Neutrophil (primary cell): ENCODE data around the gene PTPRE.
A peak's percentile ranks its signal among the peaks of the same experiment; 100 is the strongest.

Source experiments
- H3K27ac ChIP-seq: fragments of 200-600 bp; sonication (generic); 2 replicates; pipeline ENCODE4 v1.5.1; 2016; ENCODE audit warnings: mild to moderate bottlenecking, moderate library complexity
- H3K27me3 ChIP-seq: fragments of 200-600 bp; sonication (generic); 2 replicates; pipeline ENCODE4 v1.6.0; 2016; ENCODE audit warnings: mild to moderate bottlenecking
- H3K36me3 ChIP-seq: fragments of 200-600 bp; sonication (generic); 2 replicates; pipeline ENCODE4 v1.5.1; 2017
- H3K4me1 ChIP-seq, 2 experiments: fragments of 200-600 bp in 1 of 2; sonication (generic) in 1 of 2; 1 replicate in 1 of 2; 2 replicates in 1 of 2; pipeline versions ENCODE4 v1.5.1 to v1.6.1; 2013 to 2016; ENCODE audit warnings: low read depth in 1 of 2, low read length in 1 of 2, mild to moderate bottlenecking in 1 of 2, moderate library complexity in 1 of 2; ENCODE audit not compliant: control insufficient read depth in 1 of 2, insufficient read depth in 1 of 2
- H3K4me3 ChIP-seq, 2 experiments: fragments of 200-600 bp in 1 of 2; sonication (generic) in 1 of 2; 1 replicate in 1 of 2; 2 replicates in 1 of 2; pipeline ENCODE4 v1.5.1; 2013 to 2016; ENCODE audit warnings: low read depth in 1 of 2, low read length in 1 of 2, mild to moderate bottlenecking in 1 of 2, moderate library complexity in 1 of 2
- H3K9me3 ChIP-seq: fragments of 200-600 bp; sonication (generic); 2 replicates; pipeline ENCODE4 v1.5.1; 2016
- TF ChIP-seq, protein P1 (sequence below): fragments of 200-600 bp; sonication (generic); IDR thresholded peaks from 2 replicates; pipeline ENCODE4 v1.5.1; 2016; ENCODE audit warnings: antibody characterized with exemption

PTPRE gene

DNA sequence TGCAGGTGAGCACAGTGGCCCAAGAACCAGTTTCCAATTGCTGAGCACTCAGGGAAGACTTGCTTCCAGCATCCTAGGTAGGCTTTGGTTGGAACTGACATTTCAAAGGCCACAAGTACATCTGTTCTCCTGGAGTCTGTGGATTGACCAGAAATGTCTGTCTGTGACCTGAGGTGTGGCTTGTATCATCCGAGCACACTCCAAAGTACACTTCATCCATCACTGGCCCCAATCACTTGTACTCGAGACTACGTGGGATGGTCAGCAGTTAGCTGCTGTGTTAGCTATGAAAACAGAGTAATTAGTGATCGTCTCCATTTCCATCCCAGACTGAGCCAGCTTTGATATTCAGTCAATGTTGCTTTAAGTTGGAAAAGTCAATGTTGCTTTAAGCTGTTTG is 174.3 kb downstream of the PTPRE start:
- peaks cover 100% of the 10 kb centered on the region for H3K36me3 ChIP-seq

DNA sequence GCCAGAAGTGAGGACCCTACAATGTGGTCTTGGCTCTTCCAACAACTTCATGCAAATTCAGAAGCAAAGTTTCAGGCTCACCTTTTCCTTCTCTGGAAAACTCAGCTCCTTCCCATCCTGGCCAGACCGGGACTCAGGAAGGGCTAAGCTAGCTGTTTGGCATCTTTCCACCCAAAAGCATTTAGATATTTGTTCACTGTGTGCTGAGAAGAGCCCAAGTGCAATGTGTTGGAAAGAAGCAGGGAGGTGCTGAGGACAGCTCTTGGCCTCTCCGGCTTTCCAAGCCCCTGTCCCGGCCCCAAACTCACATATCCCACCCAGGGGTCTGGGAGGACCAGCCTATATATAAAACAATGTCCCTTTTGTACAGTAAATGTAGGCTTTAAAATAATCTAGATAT is 174.8 kb downstream of the PTPRE start:
- Histone ChIP-seq H3K36me3 (peaks cover 100% of the 10 kb centered on the region), H3K4me1 (no peaks in the 10 kb centered on the region), H3K4me3 (no peak overlapping the region), H3K27ac (peak overlapping the region; percentile 54), H3K27me3 (no peaks in the 10 kb centered on the region), H3K9me3 (peaks cover 16% of the 10 kb centered on the region)
- TF ChIP-seq, protein P1, sequence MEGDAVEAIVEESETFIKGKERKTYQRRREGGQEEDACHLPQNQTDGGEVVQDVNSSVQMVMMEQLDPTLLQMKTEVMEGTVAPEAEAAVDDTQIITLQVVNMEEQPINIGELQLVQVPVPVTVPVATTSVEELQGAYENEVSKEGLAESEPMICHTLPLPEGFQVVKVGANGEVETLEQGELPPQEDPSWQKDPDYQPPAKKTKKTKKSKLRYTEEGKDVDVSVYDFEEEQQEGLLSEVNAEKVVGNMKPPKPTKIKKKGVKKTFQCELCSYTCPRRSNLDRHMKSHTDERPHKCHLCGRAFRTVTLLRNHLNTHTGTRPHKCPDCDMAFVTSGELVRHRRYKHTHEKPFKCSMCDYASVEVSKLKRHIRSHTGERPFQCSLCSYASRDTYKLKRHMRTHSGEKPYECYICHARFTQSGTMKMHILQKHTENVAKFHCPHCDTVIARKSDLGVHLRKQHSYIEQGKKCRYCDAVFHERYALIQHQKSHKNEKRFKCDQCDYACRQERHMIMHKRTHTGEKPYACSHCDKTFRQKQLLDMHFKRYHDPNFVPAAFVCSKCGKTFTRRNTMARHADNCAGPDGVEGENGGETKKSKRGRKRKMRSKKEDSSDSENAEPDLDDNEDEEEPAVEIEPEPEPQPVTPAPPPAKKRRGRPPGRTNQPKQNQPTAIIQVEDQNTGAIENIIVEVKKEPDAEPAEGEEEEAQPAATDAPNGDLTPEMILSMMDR: no peak

More for the DNA sequence above, 174.3 kb downstream of the PTPRE start:
- H3K27me3 ChIP-seq: no peaks in the 10 kb centered on the region
- H3K9me3 ChIP-seq: peaks cover 17% of the 10 kb centered on the region
- peak overlapping the region; percentile 54 for H3K27ac ChIP-seq
- H3K4me3 ChIP-seq: no peak overlapping the region
- no peaks in the 10 kb centered on the region for H3K4me1 ChIP-seq
- TF ChIP-seq, protein P1: no peak

DNA sequence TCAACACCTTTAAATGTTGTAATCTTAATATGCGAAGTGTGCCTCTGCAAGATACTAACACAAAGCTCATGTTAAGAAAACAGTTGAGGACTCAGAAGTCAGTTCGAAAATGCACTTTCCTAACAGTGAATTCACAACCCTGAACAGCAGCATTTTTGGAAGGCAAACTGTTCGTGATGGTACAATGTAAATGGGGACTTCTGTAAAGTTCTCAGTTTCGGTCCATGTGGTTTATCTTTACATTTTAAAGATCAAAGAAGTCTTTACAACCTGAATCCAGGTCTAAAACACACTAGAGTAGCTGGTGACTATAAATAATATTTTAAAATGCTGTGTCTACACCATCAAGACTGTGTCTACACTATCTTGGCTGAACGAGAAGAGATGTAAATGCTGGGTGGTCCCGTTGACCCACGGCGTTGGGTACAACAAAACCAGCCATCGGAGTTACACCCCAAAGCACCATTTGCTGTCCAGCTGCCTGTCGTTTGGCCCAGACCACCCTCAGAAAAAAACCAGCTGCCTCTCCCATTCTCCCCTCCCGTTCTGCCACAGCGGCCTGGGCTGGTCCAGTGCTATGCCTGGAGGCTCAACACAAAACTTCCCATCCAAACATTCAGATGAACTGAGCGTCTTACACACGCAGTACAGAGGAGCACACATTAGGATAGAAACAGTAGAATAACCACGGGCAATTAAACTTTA is 176.4 kb downstream of the PTPRE start:
- no peak overlapping the region for H3K4me3 ChIP-seq
- H3K36me3 ChIP-seq: peaks cover 84% of the 10 kb centered on the region
- TF ChIP-seq, protein P1: no peak
- H3K27ac ChIP-seq: peak overlapping the region; percentile 7
- no peaks in the 10 kb centered on the region for H3K4me1 ChIP-seq
- no peaks in the 10 kb centered on the region for H3K27me3 ChIP-seq
- H3K9me3 ChIP-seq: peaks cover 6% of the 10 kb centered on the region

DNA sequence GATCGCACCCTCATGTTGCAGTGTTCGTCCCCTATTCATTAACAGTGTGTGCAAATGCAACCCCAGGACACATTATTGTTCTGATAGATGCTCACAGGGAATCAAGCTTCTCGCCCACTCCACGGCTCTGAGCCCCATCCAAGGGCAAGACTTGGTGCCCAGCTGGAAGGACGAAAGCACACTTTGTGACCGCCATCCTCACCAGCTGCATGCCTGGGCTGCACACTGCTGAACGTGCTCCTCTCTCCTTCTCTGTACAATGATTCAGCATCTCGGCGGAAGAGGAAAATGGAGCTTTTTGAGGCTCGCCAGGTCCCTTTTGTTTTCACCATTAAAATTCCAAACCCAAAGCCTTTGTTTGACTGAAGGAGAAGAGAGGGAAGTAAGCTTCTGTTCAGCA is 177.5 kb downstream of the PTPRE start:
- Histone ChIP-seq H3K27ac (peak overlapping the region; percentile 15), H3K9me3 (peaks cover 6% of the 10 kb centered on the region), H3K36me3 (peaks cover 74% of the 10 kb centered on the region), H3K4me3 (no peak overlapping the region), H3K4me1 (no peaks in the 10 kb centered on the region), H3K27me3 (peaks cover 6% of the 10 kb centered on the region)
- TF ChIP-seq, protein P1: no peak

DNA sequence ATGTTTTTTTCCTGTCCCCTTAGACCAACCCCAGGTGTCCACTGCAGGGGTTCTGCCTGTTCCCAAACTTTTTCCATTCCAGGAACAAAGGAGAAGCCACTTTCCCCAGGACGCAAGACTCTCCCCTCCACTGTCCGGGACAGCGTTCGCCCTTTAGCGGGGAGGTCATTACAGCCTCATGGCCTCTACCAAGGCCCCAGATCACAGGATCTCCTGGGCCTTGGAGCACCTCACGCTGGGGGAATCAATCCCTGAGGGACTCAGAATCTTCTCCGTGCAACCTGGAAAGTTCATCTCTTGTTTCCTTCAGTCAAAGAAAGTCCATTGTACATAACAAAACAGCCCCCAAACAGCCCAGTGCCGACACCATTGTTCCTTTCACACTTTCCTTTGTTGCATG is 178.1 kb downstream of the PTPRE start:
- peak overlapping the region; percentile 15 for H3K27ac ChIP-seq
- peaks cover 6% of the 10 kb centered on the region for H3K27me3 ChIP-seq
- H3K9me3 ChIP-seq: peaks cover 6% of the 10 kb centered on the region
- peaks cover 67% of the 10 kb centered on the region for H3K36me3 ChIP-seq
- H3K4me3 ChIP-seq: no peak overlapping the region
- no peaks in the 10 kb centered on the region for H3K4me1 ChIP-seq
- TF ChIP-seq, protein P1: no peak
